Adipocyte (in vitro differentiated cells): ENCODE results near the gene CD247.
A peak's percentile ranks its signal among the peaks of the same experiment; 100 is the strongest.

Source experiments
- DNase-seq: peaks from one replicate; pipeline ENCODE4 v3.0.0-alpha.2; 2015; ENCODE audit warnings: low read depth
- H3K27me3 ChIP-seq: replicated peaks from 2 replicates; pipeline ENCODE4 v1.7.0; 2013; ENCODE audit warnings: mild to moderate bottlenecking, low read length, moderate library complexity; ENCODE audit not compliant: control insufficient read depth, insufficient read depth
- H3K36me3 ChIP-seq: 2 replicates; pipeline ENCODE4 v1.7.0; 2013; ENCODE audit warnings: low read length, mild to moderate bottlenecking, moderate library complexity; ENCODE audit not compliant: control insufficient read depth, insufficient read depth, severe bottlenecking
- H3K4me1 ChIP-seq: 2 replicates; pipeline ENCODE4 v1.7.0; 2013; ENCODE audit warnings: mild to moderate bottlenecking, low read length, moderate library complexity; ENCODE audit not compliant: control insufficient read depth, insufficient read depth
- H3K4me3 ChIP-seq: 2 replicates; pipeline ENCODE4 v1.7.0; 2013; ENCODE audit warnings: mild to moderate bottlenecking, low read length, moderate library complexity
- H3K9ac ChIP-seq: 2 replicates; pipeline ENCODE4 v1.7.0; 2013; ENCODE audit warnings: mild to moderate bottlenecking, low read length, moderate library complexity
- H3K9me3 ChIP-seq: 2 replicates; pipeline ENCODE4 v1.7.0; 2013; ENCODE audit warnings: mild to moderate bottlenecking, low read length, moderate library complexity; ENCODE audit not compliant: control insufficient read depth

CD247 gene

DNA sequence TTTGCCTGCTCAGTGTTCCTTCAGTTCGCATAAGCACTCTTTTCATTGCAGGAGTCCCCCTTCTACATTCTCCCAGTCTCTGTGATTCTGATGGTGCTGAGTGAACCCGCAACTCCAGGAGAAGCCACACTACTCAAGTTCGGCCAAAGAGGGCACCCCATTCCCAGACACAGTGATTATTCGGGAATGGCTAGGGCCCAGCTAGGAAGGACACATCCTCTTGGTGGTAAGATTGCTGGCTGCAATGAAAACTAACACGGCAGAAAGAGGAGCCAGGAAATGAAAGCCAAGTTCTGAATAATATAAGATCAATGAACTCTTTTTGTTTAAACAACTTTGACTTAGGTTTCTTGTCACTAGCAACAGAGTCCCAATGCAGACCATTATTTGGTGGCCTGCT is 20.3 kb upstream of the CD247 start:
- DNase-seq: no peak
- Histone ChIP-seq H3K4me1 (peaks cover 31% of the 10 kb centered on the region), H3K27me3 (no peaks in the 10 kb centered on the region), H3K9me3 (no peaks in the 10 kb centered on the region), H3K36me3 (peaks cover under 1% of the 10 kb centered on the region), H3K9ac (no peak overlapping the region), H3K4me3 (no peak overlapping the region)

DNA sequence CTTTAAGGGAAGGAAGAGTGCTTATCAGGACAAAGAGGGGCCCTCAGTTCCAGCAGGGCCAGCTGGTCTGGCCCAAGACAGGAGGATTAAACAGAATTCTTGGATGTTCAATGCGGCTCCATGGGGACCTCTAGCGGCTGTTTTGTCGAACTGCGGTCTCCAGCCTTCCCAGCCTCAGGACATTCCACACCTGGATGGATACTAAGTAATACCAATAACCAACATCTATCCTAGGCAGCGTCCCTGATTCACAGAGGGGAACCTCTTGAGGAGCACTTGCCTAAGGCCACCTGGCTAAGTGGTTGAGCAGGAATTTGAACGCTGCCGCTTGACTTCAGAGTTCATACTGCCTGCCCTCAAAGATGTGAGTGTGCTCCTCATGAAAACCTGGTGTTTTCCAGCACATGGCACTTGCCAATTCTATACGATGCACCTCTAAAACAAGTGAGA is 15.5 kb upstream of the CD247 start:
- no peak overlapping the region for H3K9ac ChIP-seq
- H3K27me3 ChIP-seq: peaks cover 9% of the 10 kb centered on the region
- H3K9me3 ChIP-seq: no peaks in the 10 kb centered on the region
- no peaks in the 10 kb centered on the region for H3K36me3 ChIP-seq
- peaks cover 2% of the 10 kb centered on the region for H3K4me1 ChIP-seq
- H3K4me3 ChIP-seq: no peak overlapping the region
- peak; percentile 82 for DNase-seq

GRCh38 chr1:167532964-167533824 is 14.9 kb upstream of the CD247 start:
- Histone ChIP-seq H3K4me3 (no peak overlapping the region), H3K27me3 (peaks cover 9% of the 10 kb centered on the region), H3K36me3 (no peaks in the 10 kb centered on the region), H3K4me1 (no peaks in the 10 kb centered on the region), H3K9me3 (no peaks in the 10 kb centered on the region), H3K9ac (no peak overlapping the region)
- DNase-seq: no peak

- DNase-seq: no peak
- H3K9ac ChIP-seq: no peak overlapping the region
- H3K36me3 ChIP-seq: no peaks in the 10 kb centered on the region
- H3K27me3 ChIP-seq: peaks cover 9% of the 10 kb centered on the region
- no peaks in the 10 kb centered on the region for H3K9me3 ChIP-seq
- H3K4me1 ChIP-seq: no peaks in the 10 kb centered on the region
- H3K4me3 ChIP-seq: no peak overlapping the region
Observed at GRCh38 chr1:167532375-167532774, 14.0 kb upstream of the CD247 start.

- peaks cover 26% of the 10 kb centered on the region for H3K27me3 ChIP-seq
- no peaks in the 10 kb centered on the region for H3K4me1 ChIP-seq
- H3K36me3 ChIP-seq: no peaks in the 10 kb centered on the region
- H3K9ac ChIP-seq: no peak overlapping the region
- no peaks in the 10 kb centered on the region for H3K9me3 ChIP-seq
- H3K4me3 ChIP-seq: no peak overlapping the region
- no peak for DNase-seq
Observed at GRCh38 chr1:167529829-167530474, 11.6 kb upstream of the CD247 start.

- H3K9me3 ChIP-seq: peaks cover 12% of the 10 kb centered on the region
- no peak for DNase-seq
- H3K9ac ChIP-seq: no peak overlapping the region
- no peaks in the 10 kb centered on the region for H3K4me1 ChIP-seq
- H3K4me3 ChIP-seq: no peak overlapping the region
- H3K27me3 ChIP-seq: peaks cover 26% of the 10 kb centered on the region
- no peaks in the 10 kb centered on the region for H3K36me3 ChIP-seq
Observed at GRCh38 chr1:167528057-167528728, 9.9 kb upstream of the CD247 start.

DNA sequence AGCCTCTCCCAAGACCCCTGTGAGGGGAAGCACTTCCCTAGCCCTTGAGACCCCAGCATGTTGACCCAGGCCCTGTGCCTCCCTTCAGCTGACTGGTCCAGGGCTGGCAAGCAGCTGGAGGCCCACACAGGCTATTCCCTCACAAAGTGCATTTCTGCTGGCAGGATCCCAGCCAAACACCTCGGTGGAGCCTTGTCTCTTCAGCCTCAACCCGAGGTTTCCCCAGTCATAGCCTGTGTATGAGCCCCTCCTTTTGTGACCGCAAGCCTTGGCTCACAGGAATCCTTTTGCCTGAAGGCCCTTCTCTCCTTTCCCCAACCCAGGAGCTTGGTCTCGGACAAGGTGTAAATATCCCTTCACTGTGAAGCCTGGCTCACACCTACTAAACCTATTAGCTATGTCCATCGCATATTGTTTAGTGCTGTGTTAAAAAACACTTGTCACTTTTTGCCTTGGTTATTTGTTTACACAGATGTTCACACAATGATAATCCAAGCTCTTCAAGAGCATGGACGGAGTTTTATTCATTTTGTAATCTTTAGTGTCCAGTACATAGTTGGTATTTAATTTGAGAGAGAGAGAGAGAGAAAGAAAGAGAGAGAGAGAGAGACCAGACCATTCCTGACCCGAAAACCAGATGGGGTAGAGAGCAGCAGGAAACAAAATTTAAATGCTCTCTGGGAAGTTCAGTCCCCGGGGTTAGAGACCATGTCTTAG is 8.5 kb upstream of the CD247 start:
- Histone ChIP-seq H3K9ac (no peak overlapping the region), H3K36me3 (no peaks in the 10 kb centered on the region), H3K4me3 (no peak overlapping the region), H3K27me3 (peaks cover 26% of the 10 kb centered on the region), H3K9me3 (peaks cover 26% of the 10 kb centered on the region), H3K4me1 (no peaks in the 10 kb centered on the region)
- DNase-seq: no peak

- Histone ChIP-seq H3K36me3 (no peaks in the 10 kb centered on the region), H3K4me1 (no peaks in the 10 kb centered on the region), H3K9ac (no peak overlapping the region), H3K4me3 (no peak overlapping the region), H3K9me3 (peaks cover 26% of the 10 kb centered on the region), H3K27me3 (peaks cover 22% of the 10 kb centered on the region)
- DNase-seq: no peak
Observed at GRCh38 chr1:167524651-167525050, 6.3 kb upstream of the CD247 start.

DNA sequence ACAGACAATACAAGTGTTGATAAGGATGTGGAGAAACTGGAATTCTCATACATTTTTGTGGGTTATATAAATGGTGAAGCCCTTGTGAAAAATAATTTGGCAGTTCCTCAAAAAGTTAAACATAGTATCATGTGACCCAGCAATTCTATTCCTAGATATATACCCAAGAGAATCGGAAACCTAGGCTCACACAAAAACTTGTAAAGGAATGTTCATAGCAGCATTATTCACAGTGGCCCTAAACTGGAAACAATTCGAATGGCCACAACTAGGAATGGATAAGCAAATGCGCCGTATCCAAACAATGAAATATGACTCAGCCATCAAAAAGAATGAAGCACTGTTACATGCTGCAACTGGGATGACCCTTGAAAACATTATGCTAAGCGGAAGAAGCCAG is 3.9 kb upstream of the CD247 start:
- peaks cover 23% of the 10 kb centered on the region for H3K27me3 ChIP-seq
- H3K36me3 ChIP-seq: no peaks in the 10 kb centered on the region
- H3K4me1 ChIP-seq: no peaks in the 10 kb centered on the region
- H3K9me3 ChIP-seq: peaks cover 26% of the 10 kb centered on the region
- H3K4me3 ChIP-seq: no peak overlapping the region
- H3K9ac ChIP-seq: no peak overlapping the region
- DNase-seq: no peak

- Histone ChIP-seq H3K4me1 (no peaks in the 10 kb centered on the region), H3K9me3 (peaks cover 26% of the 10 kb centered on the region), H3K36me3 (no peaks in the 10 kb centered on the region), H3K27me3 (peaks cover 17% of the 10 kb centered on the region), H3K4me3 (no peak overlapping the region), H3K9ac (no peak overlapping the region)
- no peak for DNase-seq
Observed at GRCh38 chr1:167520711-167521206, 2.4 kb upstream of the CD247 start.
